Measurements from ENCODE around the gene SMAD9. TPM values are rescaled to one million over a fixed set of nuclear protein-coding genes. Genes with fewer than 3 reads are reported as not detected.

Gene SMAD9
- total RNA-seq, 1 experiment from 2014 or later: 0.19 TPM

- Histone ChIP-seq H3K4me3 (ENCODE audit: low read length) (no peak overlapping the region), H3K9ac (ENCODE audit: low read length) (no peak overlapping the region), H3K27me3 (ENCODE audit: low read length) (no peaks in the 10 kb centered on the region), H3K9me2 (replicated peaks; ENCODE audit: insufficient read depth, low read length) (no peaks in the 10 kb centered on the region), H3K36me3 (ENCODE audit: insufficient read depth, low read length) (no peaks in the 10 kb centered on the region), H3K4me2 (ENCODE audit: low read depth, low read length, poor library complexity, severe bottlenecking) (no peak overlapping the region), H3K79me2 (ENCODE audit: low read length) (no peaks in the 10 kb centered on the region), H3K9me3 (ENCODE audit: low read length) (no peaks in the 10 kb centered on the region), H3K27ac (ENCODE audit: low read length) (no peak overlapping the region), H4K20me1 (ENCODE audit: insufficient read depth, low read depth, low read length) (no peaks in the 10 kb centered on the region), H3K4me1 (ENCODE audit: low read length) (peaks cover 4% of the 10 kb centered on the region), H2AFZ (ENCODE audit: low read length) (no peak overlapping the region)
- DNase-seq: no peak
Measured at GRCh38 chr13:36872621-36873020, 47.4 kb downstream of the SMAD9 start.

- H4K20me1 ChIP-seq (ENCODE audit: insufficient read depth, low read depth, low read length): no peaks in the 10 kb centered on the region
- no peak overlapping the region for H3K4me3 ChIP-seq (ENCODE audit: low read length)
- H3K36me3 ChIP-seq (ENCODE audit: insufficient read depth, low read length): no peaks in the 10 kb centered on the region
- no peak overlapping the region for H3K9ac ChIP-seq (ENCODE audit: low read length)
- H2AFZ ChIP-seq (ENCODE audit: low read length): no peak overlapping the region
- no peak for DNase-seq
- no peaks in the 10 kb centered on the region for H3K79me2 ChIP-seq (ENCODE audit: low read length)
- no peaks in the 10 kb centered on the region for H3K4me1 ChIP-seq (ENCODE audit: low read length)
- H3K27me3 ChIP-seq (ENCODE audit: low read length): no peaks in the 10 kb centered on the region
- H3K9me2 ChIP-seq (replicated peaks; ENCODE audit: insufficient read depth, low read length): no peaks in the 10 kb centered on the region
- H3K27ac ChIP-seq (ENCODE audit: low read length): no peak overlapping the region
- no peak overlapping the region for H3K4me2 ChIP-seq (ENCODE audit: low read depth, low read length, poor library complexity, severe bottlenecking)
- H3K9me3 ChIP-seq (ENCODE audit: low read length): no peaks in the 10 kb centered on the region
Measured at GRCh38 chr13:36870050-36870692, 49.9 kb downstream of the SMAD9 start.

GRCh38 chr13:36866232-36866631 is 53.8 kb downstream of the SMAD9 start:
- Histone ChIP-seq H3K79me2 (ENCODE audit: low read length) (no peaks in the 10 kb centered on the region), H3K4me3 (ENCODE audit: low read length) (no peak overlapping the region), H3K27ac (ENCODE audit: low read length) (no peak overlapping the region), H3K9ac (ENCODE audit: low read length) (no peak overlapping the region), H3K9me3 (ENCODE audit: low read length) (no peaks in the 10 kb centered on the region), H3K9me2 (replicated peaks; ENCODE audit: insufficient read depth, low read length) (no peaks in the 10 kb centered on the region), H3K4me1 (ENCODE audit: low read length) (no peaks in the 10 kb centered on the region), H3K27me3 (ENCODE audit: low read length) (no peaks in the 10 kb centered on the region), H2AFZ (ENCODE audit: low read length) (no peak overlapping the region), H3K36me3 (ENCODE audit: insufficient read depth, low read length) (no peaks in the 10 kb centered on the region), H4K20me1 (ENCODE audit: insufficient read depth, low read depth, low read length) (no peaks in the 10 kb centered on the region), H3K4me2 (ENCODE audit: low read depth, low read length, poor library complexity, severe bottlenecking) (no peak overlapping the region)
- DNase-seq: no peak

- Histone ChIP-seq H3K9me2 (replicated peaks; ENCODE audit: insufficient read depth, low read length) (no peaks in the 10 kb centered on the region), H4K20me1 (ENCODE audit: insufficient read depth, low read depth, low read length) (no peaks in the 10 kb centered on the region), H3K4me1 (ENCODE audit: low read length) (no peaks in the 10 kb centered on the region), H2AFZ (ENCODE audit: low read length) (no peak overlapping the region), H3K9me3 (ENCODE audit: low read length) (no peaks in the 10 kb centered on the region), H3K27ac (ENCODE audit: low read length) (no peak overlapping the region), H3K4me2 (ENCODE audit: low read depth, low read length, poor library complexity, severe bottlenecking) (no peak overlapping the region), H3K36me3 (ENCODE audit: insufficient read depth, low read length) (no peaks in the 10 kb centered on the region), H3K4me3 (ENCODE audit: low read length) (no peak overlapping the region), H3K27me3 (ENCODE audit: low read length) (no peaks in the 10 kb centered on the region), H3K9ac (ENCODE audit: low read length) (no peak overlapping the region), H3K79me2 (ENCODE audit: low read length) (no peaks in the 10 kb centered on the region)
- no peak for DNase-seq
Measured at GRCh38 chr13:36865265-36865664, 54.8 kb downstream of the SMAD9 start.

GRCh38 chr13:36862722-36863121 is 57.3 kb downstream of the SMAD9 start:
- Histone ChIP-seq H3K9me3 (ENCODE audit: low read length) (no peaks in the 10 kb centered on the region), H3K4me3 (ENCODE audit: low read length) (no peak overlapping the region), H3K79me2 (ENCODE audit: low read length) (no peaks in the 10 kb centered on the region), H3K4me1 (ENCODE audit: low read length) (no peaks in the 10 kb centered on the region), H3K9me2 (replicated peaks; ENCODE audit: insufficient read depth, low read length) (no peaks in the 10 kb centered on the region), H3K9ac (ENCODE audit: low read length) (no peak overlapping the region), H2AFZ (ENCODE audit: low read length) (no peak overlapping the region), H4K20me1 (ENCODE audit: insufficient read depth, low read depth, low read length) (no peaks in the 10 kb centered on the region), H3K4me2 (ENCODE audit: low read depth, low read length, poor library complexity, severe bottlenecking) (no peak overlapping the region), H3K27ac (ENCODE audit: low read length) (no peak overlapping the region), H3K27me3 (ENCODE audit: low read length) (no peaks in the 10 kb centered on the region), H3K36me3 (ENCODE audit: insufficient read depth, low read length) (no peaks in the 10 kb centered on the region)
- DNase-seq: no peak

GRCh38 chr13:36862002-36862685 is 57.9 kb downstream of the SMAD9 start:
- Histone ChIP-seq H3K36me3 (ENCODE audit: insufficient read depth, low read length) (no peaks in the 10 kb centered on the region), H3K27ac (ENCODE audit: low read length) (no peak overlapping the region), H3K4me3 (ENCODE audit: low read length) (no peak overlapping the region), H3K9me2 (replicated peaks; ENCODE audit: insufficient read depth, low read length) (no peaks in the 10 kb centered on the region), H3K4me1 (ENCODE audit: low read length) (no peaks in the 10 kb centered on the region), H3K27me3 (ENCODE audit: low read length) (no peaks in the 10 kb centered on the region), H3K79me2 (ENCODE audit: low read length) (no peaks in the 10 kb centered on the region), H3K4me2 (ENCODE audit: low read depth, low read length, poor library complexity, severe bottlenecking) (no peak overlapping the region), H2AFZ (ENCODE audit: low read length) (no peak overlapping the region), H3K9ac (ENCODE audit: low read length) (no peak overlapping the region), H4K20me1 (ENCODE audit: insufficient read depth, low read depth, low read length) (no peaks in the 10 kb centered on the region), H3K9me3 (ENCODE audit: low read length) (no peaks in the 10 kb centered on the region)
- no peak for DNase-seq

GRCh38 chr13:36859259-36859658 is 60.8 kb downstream of the SMAD9 start:
- Histone ChIP-seq H3K4me1 (ENCODE audit: low read length) (no peaks in the 10 kb centered on the region), H3K27ac (ENCODE audit: low read length) (no peak overlapping the region), H3K4me3 (ENCODE audit: low read length) (no peak overlapping the region), H4K20me1 (ENCODE audit: insufficient read depth, low read depth, low read length) (no peaks in the 10 kb centered on the region), H3K79me2 (ENCODE audit: low read length) (no peaks in the 10 kb centered on the region), H3K27me3 (ENCODE audit: low read length) (no peaks in the 10 kb centered on the region), H3K9me3 (ENCODE audit: low read length) (no peaks in the 10 kb centered on the region), H3K9me2 (replicated peaks; ENCODE audit: insufficient read depth, low read length) (no peaks in the 10 kb centered on the region), H2AFZ (ENCODE audit: low read length) (no peak overlapping the region), H3K4me2 (ENCODE audit: low read depth, low read length, poor library complexity, severe bottlenecking) (no peak overlapping the region), H3K36me3 (ENCODE audit: insufficient read depth, low read length) (no peaks in the 10 kb centered on the region), H3K9ac (ENCODE audit: low read length) (no peak overlapping the region)
- DNase-seq: no peak

GRCh38 chr13:36858290-36858689 is 61.7 kb downstream of the SMAD9 start:
- Histone ChIP-seq H3K9ac (ENCODE audit: low read length) (no peak overlapping the region), H3K9me2 (replicated peaks; ENCODE audit: insufficient read depth, low read length) (no peaks in the 10 kb centered on the region), H3K36me3 (ENCODE audit: insufficient read depth, low read length) (no peaks in the 10 kb centered on the region), H3K4me2 (ENCODE audit: low read depth, low read length, poor library complexity, severe bottlenecking) (no peak overlapping the region), H3K4me3 (ENCODE audit: low read length) (no peak overlapping the region), H2AFZ (ENCODE audit: low read length) (no peak overlapping the region), H3K27ac (ENCODE audit: low read length) (no peak overlapping the region), H4K20me1 (ENCODE audit: insufficient read depth, low read depth, low read length) (no peaks in the 10 kb centered on the region), H3K79me2 (ENCODE audit: low read length) (no peaks in the 10 kb centered on the region), H3K27me3 (ENCODE audit: low read length) (no peaks in the 10 kb centered on the region), H3K4me1 (ENCODE audit: low read length) (no peaks in the 10 kb centered on the region), H3K9me3 (ENCODE audit: low read length) (no peaks in the 10 kb centered on the region)
- peak; percentile 85 for DNase-seq

Data from Karpas-422 (cell line).